IPS-15b (cell line): Measurements from ENCODE around the gene UBD.

Source experiments
- H3K27me3 ChIP-seq: one replicate; pipeline ENCODE4 v1.6.1; 2013; ENCODE audit warnings: low read length; ENCODE audit not compliant: control insufficient read depth, insufficient read depth
- H3K36me3 ChIP-seq: one replicate; pipeline ENCODE4 v1.6.1; 2013; ENCODE audit warnings: low read length; ENCODE audit not compliant: control insufficient read depth, insufficient read depth
- H3K4me1 ChIP-seq: one replicate; pipeline ENCODE4 v1.6.1; 2013; ENCODE audit warnings: mild to moderate bottlenecking, low read length; ENCODE audit not compliant: control insufficient read depth, insufficient read depth
- H3K4me3 ChIP-seq: one replicate; pipeline ENCODE4 v1.5.1; 2013; ENCODE audit warnings: low read depth, low read length
- H3K9ac ChIP-seq: one replicate; pipeline ENCODE4 v1.6.1; 2013; ENCODE audit warnings: low read depth, mild to moderate bottlenecking, low read length
- H3K9me3 ChIP-seq: one replicate; pipeline ENCODE4 v1.6.1; 2013; ENCODE audit warnings: mild to moderate bottlenecking, low read length; ENCODE audit not compliant: control insufficient read depth, insufficient read depth

Gene UBD

GRCh38 chr6:29517245-29517644, 42.3 kb downstream of the UBD start:
- no peak overlapping the region for H3K4me3 ChIP-seq
- no peaks in the 10 kb centered on the region for H3K27me3 ChIP-seq
- H3K4me1 ChIP-seq, result no peaks in the 10 kb centered on the region
- peaks cover under 1% of the 10 kb centered on the region for H3K9me3 ChIP-seq
- no peak overlapping the region for H3K9ac ChIP-seq
- no peaks in the 10 kb centered on the region for H3K36me3 ChIP-seq

- Histone ChIP-seq H3K36me3 (no peaks in the 10 kb centered on the region), H3K4me3 (no peak overlapping the region), H3K9me3 (no peaks in the 10 kb centered on the region), H3K4me1 (no peaks in the 10 kb centered on the region), H3K27me3 (no peaks in the 10 kb centered on the region), H3K9ac (no peak overlapping the region)
Measured at GRCh38 chr6:29516108-29516507, 43.4 kb downstream of the UBD start.

GRCh38 chr6:29510746-29511300, 48.7 kb downstream of the UBD start:
- no peaks in the 10 kb centered on the region for H3K36me3 ChIP-seq
- H3K4me1 ChIP-seq, result no peaks in the 10 kb centered on the region
- H3K9ac ChIP-seq, result no peak overlapping the region
- no peaks in the 10 kb centered on the region for H3K9me3 ChIP-seq
- H3K27me3 ChIP-seq, result no peaks in the 10 kb centered on the region
- H3K4me3 ChIP-seq, result no peak overlapping the region

- Histone ChIP-seq H3K4me3 (no peak overlapping the region), H3K27me3 (no peaks in the 10 kb centered on the region), H3K36me3 (no peaks in the 10 kb centered on the region), H3K9ac (no peak overlapping the region), H3K9me3 (no peaks in the 10 kb centered on the region), H3K4me1 (no peaks in the 10 kb centered on the region)
Measured at GRCh38 chr6:29510202-29510601, 49.3 kb downstream of the UBD start.

- Histone ChIP-seq H3K36me3 (no peaks in the 10 kb centered on the region), H3K27me3 (no peaks in the 10 kb centered on the region), H3K9ac (no peak overlapping the region), H3K4me3 (no peak overlapping the region), H3K9me3 (no peaks in the 10 kb centered on the region), H3K4me1 (no peaks in the 10 kb centered on the region)
Measured at GRCh38 chr6:29509711-29510110, 49.8 kb downstream of the UBD start.

GRCh38 chr6:29509239-29509638, 50.3 kb downstream of the UBD start:
- Histone ChIP-seq H3K27me3 (no peaks in the 10 kb centered on the region), H3K9me3 (no peaks in the 10 kb centered on the region), H3K4me1 (no peaks in the 10 kb centered on the region), H3K36me3 (no peaks in the 10 kb centered on the region), H3K4me3 (no peak overlapping the region), H3K9ac (no peak overlapping the region)

GRCh38 chr6:29507319-29507718, 52.2 kb downstream of the UBD start:
- Histone ChIP-seq H3K9me3 (no peaks in the 10 kb centered on the region), H3K4me3 (no peak overlapping the region), H3K36me3 (no peaks in the 10 kb centered on the region), H3K4me1 (no peaks in the 10 kb centered on the region), H3K9ac (no peak overlapping the region), H3K27me3 (no peaks in the 10 kb centered on the region)

- no peaks in the 10 kb centered on the region for H3K4me1 ChIP-seq
- H3K4me3 ChIP-seq, result no peak overlapping the region
- no peak overlapping the region for H3K9ac ChIP-seq
- H3K27me3 ChIP-seq, result no peaks in the 10 kb centered on the region
- H3K9me3 ChIP-seq, result no peaks in the 10 kb centered on the region
- H3K36me3 ChIP-seq, result no peaks in the 10 kb centered on the region
Measured at GRCh38 chr6:29506446-29507067, 53.0 kb downstream of the UBD start.

- Histone ChIP-seq H3K36me3 (no peaks in the 10 kb centered on the region), H3K9ac (no peak overlapping the region), H3K27me3 (no peaks in the 10 kb centered on the region), H3K4me3 (no peak overlapping the region), H3K4me1 (no peaks in the 10 kb centered on the region), H3K9me3 (no peaks in the 10 kb centered on the region)
Measured at GRCh38 chr6:29505808-29506207, 53.7 kb downstream of the UBD start.
